Measurements from ENCODE around the gene ERCC4. TPM values are rescaled to one million over a fixed set of nuclear protein-coding genes. Genes with fewer than 3 reads are reported as not detected.

ERCC4 gene
- total RNA-seq, 2 donors from 2014 or later, result 13.1 to 22.6 TPM

DNA sequence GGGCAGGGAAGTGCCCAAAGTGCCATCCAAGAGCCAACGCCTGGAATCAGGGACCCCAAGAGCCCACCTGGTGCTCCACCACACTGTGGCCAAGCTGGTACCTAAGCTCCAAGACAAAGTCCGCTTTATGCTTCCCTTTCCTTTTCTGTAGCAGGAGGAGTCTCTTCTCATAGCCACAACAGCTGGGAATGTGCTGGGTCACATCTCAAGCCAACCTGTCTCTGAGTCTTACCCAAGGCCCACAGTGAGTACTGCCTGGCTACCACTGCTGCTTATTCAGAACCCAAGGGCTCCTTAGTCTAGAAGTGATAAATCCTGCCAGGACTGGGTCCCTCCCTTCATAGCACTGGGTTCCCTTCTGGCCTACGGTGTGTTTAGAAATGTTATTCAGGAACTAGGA lies 49.8 kb downstream of the ERCC4 start:
- Mint-ChIP-seq H3K4me3 (no peak overlapping the region), H3K9me3 (no peaks in the 10 kb centered on the region), H3K36me3 (peaks cover 4% of the 10 kb centered on the region), H3K4me1 (ENCODE audit: low read depth in 2 of 2) (peaks cover 0 to 5% of the 10 kb centered on the region in 2 donors), H3K27me3 (peaks cover 29 to 41% of the 10 kb centered on the region in 2 donors), H3K27ac (no peak overlapping the region)
- DNase-seq (ENCODE audit: low spot score), result no peak
- no peak for ATAC-seq

DNA sequence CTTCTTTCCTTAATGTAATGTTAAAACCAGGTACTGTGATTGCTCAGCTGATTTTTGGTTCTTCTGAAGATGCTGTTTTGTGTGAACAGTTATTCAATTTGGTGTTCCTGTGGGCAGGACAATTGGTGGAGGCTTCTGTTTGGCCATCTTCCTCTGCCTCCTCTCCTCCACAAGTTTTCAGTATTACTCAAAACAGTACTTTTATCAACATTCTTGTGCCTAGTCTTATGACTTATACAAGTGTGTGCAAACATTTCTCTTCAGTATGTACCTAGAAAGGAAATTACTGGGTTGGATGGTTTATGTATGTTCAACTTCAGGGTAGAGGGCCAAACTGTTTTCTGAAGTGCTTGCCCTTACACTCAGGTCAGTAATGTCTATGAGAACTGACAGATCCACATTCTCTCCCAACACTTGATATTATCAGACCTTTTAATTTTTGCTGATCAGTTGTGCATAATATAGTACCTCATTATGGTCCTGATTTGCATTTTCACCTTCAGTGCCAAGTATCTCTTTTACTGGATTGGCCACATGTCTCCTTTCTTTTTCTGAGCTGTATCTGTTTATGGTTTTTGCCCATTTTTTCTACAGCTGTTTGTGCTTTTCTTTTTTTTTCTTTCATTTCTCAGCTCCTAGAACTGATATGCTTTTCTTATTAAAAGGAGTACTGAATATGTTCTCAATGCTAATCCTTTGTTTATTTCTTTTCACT lies 50.9 kb downstream of the ERCC4 start:
- DNase-seq (ENCODE audit: low spot score) (no peak), ATAC-seq (peak in 1 of 2 donors; percentile 33)
- Mint-ChIP-seq H3K4me3 (no peak overlapping the region), H3K9me3 (no peaks in the 10 kb centered on the region), H3K4me1 (ENCODE audit: low read depth in 2 of 2) (peaks cover 0 to 5% of the 10 kb centered on the region in 2 donors), H3K27ac (no peak overlapping the region), H3K36me3 (peaks cover 4% of the 10 kb centered on the region), H3K27me3 (peaks cover 28 to 38% of the 10 kb centered on the region in 2 donors)

GRCh38 chr16:13973321-13974023 lies 53.5 kb downstream of the ERCC4 start:
- Mint-ChIP-seq H3K36me3 (peaks cover 2% of the 10 kb centered on the region), H3K4me1 (ENCODE audit: low read depth in 2 of 2) (peaks cover 0 to 5% of the 10 kb centered on the region in 2 donors), H3K4me3 (no peak overlapping the region), H3K9me3 (no peaks in the 10 kb centered on the region), H3K27me3 (peaks cover 14 to 15% of the 10 kb centered on the region in 2 donors), H3K27ac (no peak overlapping the region)
- no peak for DNase-seq (ENCODE audit: low spot score)
- ATAC-seq, result no peak

DNA sequence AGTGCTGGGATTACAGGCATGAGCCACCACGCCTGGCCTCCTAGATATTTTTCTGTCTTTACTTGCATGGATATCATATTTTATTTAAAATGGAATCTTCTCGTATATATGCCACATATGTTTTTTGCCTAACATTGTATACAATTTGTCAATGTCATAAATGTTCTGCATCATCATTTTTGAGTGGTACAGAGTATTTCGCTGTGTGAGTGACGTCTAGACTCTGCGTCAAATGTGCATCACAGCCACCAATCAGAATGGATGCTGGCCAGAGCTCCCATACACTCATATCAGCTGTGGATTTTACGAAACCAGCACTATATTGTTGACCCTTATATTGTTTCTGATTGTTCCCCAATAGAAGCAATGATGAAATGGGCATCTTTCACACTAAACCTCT lies 57.2 kb downstream of the ERCC4 start:
- Mint-ChIP-seq H3K9me3 (no peaks in the 10 kb centered on the region), H3K27ac (no peak overlapping the region), H3K4me3 (no peak overlapping the region), H3K36me3 (no peaks in the 10 kb centered on the region), H3K27me3 (peaks cover 7 to 8% of the 10 kb centered on the region in 2 donors), H3K4me1 (ENCODE audit: low read depth in 2 of 2) (no peaks in the 10 kb centered on the region)
- ATAC-seq, result no peak
- no peak for DNase-seq (ENCODE audit: low spot score)

DNA sequence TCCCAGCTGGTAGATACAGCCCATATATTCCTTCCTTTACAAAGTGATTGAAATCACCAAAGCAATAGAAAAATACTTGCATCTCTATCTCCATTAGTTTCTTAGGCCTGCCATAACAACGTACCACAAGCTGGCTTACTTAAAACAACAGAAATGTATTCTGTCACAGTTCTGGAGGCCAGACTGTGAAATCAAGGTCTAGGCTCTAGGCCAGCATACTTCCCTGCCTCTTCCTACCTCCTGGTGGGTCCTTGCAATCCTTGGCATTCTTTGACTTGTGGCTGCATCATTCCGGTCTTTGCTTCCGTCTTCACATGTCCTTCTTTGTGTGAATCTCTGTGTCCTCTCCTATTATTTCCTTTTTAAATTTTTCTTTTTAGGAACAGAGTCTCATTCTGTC lies 62.5 kb downstream of the ERCC4 start:
- Mint-ChIP-seq H3K4me3 (no peak overlapping the region), H3K27ac (no peak overlapping the region), H3K9me3 (no peaks in the 10 kb centered on the region), H3K4me1 (ENCODE audit: low read depth in 2 of 2) (no peaks in the 10 kb centered on the region), H3K27me3 (peaks cover 5 to 8% of the 10 kb centered on the region in 2 donors), H3K36me3 (no peaks in the 10 kb centered on the region)
- ATAC-seq (no peak), DNase-seq (ENCODE audit: low spot score) (no peak)

- peaks cover 5 to 8% of the 10 kb centered on the region in 2 donors for H3K27me3 Mint-ChIP-seq
- DNase-seq (ENCODE audit: low spot score), result no peak
- H3K9me3 Mint-ChIP-seq, result no peaks in the 10 kb centered on the region
- ATAC-seq, result no peak
- no peak overlapping the region for H3K4me3 Mint-ChIP-seq
- no peaks in the 10 kb centered on the region for H3K36me3 Mint-ChIP-seq
- no peaks in the 10 kb centered on the region for H3K4me1 Mint-ChIP-seq (ENCODE audit: low read depth in 2 of 2)
- no peak overlapping the region for H3K27ac Mint-ChIP-seq
Observed at GRCh38 chr16:13983625-13984024, 63.7 kb downstream of the ERCC4 start.

GRCh38 chr16:13984794-13985193 lies 64.8 kb downstream of the ERCC4 start:
- no peaks in the 10 kb centered on the region for H3K4me1 Mint-ChIP-seq (ENCODE audit: low read depth in 2 of 2)
- ATAC-seq (no peak), DNase-seq (ENCODE audit: low spot score) (no peak)
- H3K27me3 Mint-ChIP-seq, result peaks cover 5 to 8% of the 10 kb centered on the region in 2 donors
- H3K4me3 Mint-ChIP-seq, result no peak overlapping the region
- H3K27ac Mint-ChIP-seq, result no peak overlapping the region
- H3K9me3 Mint-ChIP-seq, result no peaks in the 10 kb centered on the region
- no peaks in the 10 kb centered on the region for H3K36me3 Mint-ChIP-seq

- no peak overlapping the region for H3K27ac Mint-ChIP-seq
- H3K36me3 Mint-ChIP-seq, result no peaks in the 10 kb centered on the region
- no peak overlapping the region for H3K4me3 Mint-ChIP-seq
- ATAC-seq (no peak), DNase-seq (ENCODE audit: low spot score) (no peak)
- peaks cover 5 to 8% of the 10 kb centered on the region in 2 donors for H3K27me3 Mint-ChIP-seq
- H3K4me1 Mint-ChIP-seq (ENCODE audit: low read depth in 2 of 2), result no peaks in the 10 kb centered on the region
- no peaks in the 10 kb centered on the region for H3K9me3 Mint-ChIP-seq
Observed at GRCh38 chr16:13988038-13988437, 68.1 kb downstream of the ERCC4 start.

- H3K4me1 Mint-ChIP-seq (ENCODE audit: low read depth in 2 of 2), result no peaks in the 10 kb centered on the region
- DNase-seq (ENCODE audit: low spot score) (no peak), ATAC-seq (no peak)
- no peak overlapping the region for H3K4me3 Mint-ChIP-seq
- H3K27me3 Mint-ChIP-seq, result peaks cover 0 to 5% of the 10 kb centered on the region in 2 donors
- no peaks in the 10 kb centered on the region for H3K9me3 Mint-ChIP-seq
- no peaks in the 10 kb centered on the region for H3K36me3 Mint-ChIP-seq
- H3K27ac Mint-ChIP-seq, result no peak overlapping the region
Observed at GRCh38 chr16:13992322-13992721, 72.4 kb downstream of the ERCC4 start.

DNA sequence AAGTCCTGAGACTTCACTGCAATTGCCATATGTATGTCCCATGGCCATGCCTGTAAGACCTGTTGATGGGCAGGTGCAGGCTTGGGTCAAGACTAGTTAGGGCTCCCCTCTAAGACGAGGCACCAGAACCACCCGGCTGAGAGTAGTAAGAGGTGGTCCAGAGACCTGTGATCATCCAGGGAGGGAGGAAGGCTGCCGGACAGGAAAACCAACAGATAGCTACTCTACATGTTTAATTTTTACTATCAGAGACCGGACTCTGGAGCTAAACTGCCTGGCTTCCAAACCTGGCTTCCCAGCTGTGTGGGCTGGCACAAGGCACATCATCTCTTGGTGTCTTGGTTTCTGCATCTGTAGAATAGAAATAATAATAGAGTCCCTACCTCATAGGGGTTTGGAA lies 73.0 kb downstream of the ERCC4 start:
- ATAC-seq (no peak), DNase-seq (ENCODE audit: low spot score) (no peak)
- Mint-ChIP-seq H3K4me3 (no peak overlapping the region), H3K9me3 (no peaks in the 10 kb centered on the region), H3K27ac (no peak overlapping the region), H3K4me1 (ENCODE audit: low read depth in 2 of 2) (no peaks in the 10 kb centered on the region), H3K27me3 (peaks cover 5 to 8% of the 10 kb centered on the region in 2 donors), H3K36me3 (no peaks in the 10 kb centered on the region)

DNA sequence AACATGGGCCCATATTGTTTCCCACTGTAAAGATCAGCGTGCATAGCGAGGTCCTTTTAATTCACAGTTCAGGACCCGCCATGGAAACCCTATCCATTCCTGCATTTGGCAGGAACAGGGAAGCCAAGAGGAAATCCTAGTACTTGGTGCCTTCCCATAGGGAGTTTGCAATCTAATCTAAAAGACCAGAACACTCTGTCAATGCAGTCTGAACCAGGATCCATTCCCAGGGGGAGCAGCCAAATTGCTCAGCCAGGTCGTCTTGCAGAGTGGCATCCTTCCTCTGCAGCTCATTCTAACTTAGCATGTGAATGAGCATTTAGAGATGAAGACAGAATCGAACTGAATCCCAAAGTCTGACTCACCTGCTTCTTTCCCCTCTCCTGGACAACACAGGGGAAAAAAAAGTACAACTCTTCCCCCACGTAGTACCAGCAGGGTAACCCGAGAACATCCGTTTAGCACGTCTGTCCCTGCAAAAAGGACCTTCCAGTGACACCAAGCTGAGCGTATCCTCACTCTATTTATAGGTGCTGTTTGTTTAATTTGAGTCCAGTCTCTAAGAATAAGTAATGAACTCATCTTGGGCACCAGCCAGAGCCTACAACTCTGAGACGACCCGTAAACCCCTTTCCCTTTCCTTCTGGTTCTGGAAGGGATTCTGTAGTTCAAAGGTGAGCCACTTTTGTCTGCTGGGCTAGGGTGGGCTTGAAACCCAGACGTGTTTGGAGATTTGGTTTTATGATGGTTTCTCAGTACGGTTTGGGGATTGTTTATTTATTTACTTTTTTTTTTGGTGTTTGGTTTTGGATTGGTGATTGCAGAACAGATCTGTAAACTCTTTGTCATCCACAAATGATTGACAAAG lies 74.5 kb downstream of the ERCC4 start:
- H3K4me3 Mint-ChIP-seq, result no peak overlapping the region
- no peak overlapping the region for H3K27ac Mint-ChIP-seq
- DNase-seq (ENCODE audit: low spot score) (no peak), ATAC-seq (no peak)
- H3K4me1 Mint-ChIP-seq (ENCODE audit: low read depth in 2 of 2), result no peaks in the 10 kb centered on the region
- no peaks in the 10 kb centered on the region for H3K36me3 Mint-ChIP-seq
- H3K9me3 Mint-ChIP-seq, result no peaks in the 10 kb centered on the region
- peaks cover 12 to 13% of the 10 kb centered on the region in 2 donors for H3K27me3 Mint-ChIP-seq

DNA sequence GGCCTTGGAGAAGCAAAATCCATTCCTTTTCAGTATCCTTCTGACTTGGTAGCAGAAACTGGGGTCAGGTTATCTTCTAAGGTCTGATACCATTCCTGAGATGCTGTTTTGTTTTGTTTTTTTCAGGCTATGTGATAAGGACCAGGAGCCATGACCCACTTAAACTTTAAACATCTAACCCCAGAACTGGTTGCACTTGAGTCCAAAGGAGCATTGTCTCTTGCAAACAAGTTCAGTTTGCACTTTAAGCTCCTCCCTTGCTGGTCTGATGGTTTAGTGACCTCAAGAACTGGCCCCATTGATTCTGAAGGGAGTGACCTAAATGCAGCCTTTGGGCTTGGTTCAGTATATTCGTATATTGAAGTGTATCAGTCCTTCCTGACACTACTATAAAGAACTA lies 75.2 kb downstream of the ERCC4 start:
- DNase-seq (ENCODE audit: low spot score), result no peak
- Mint-ChIP-seq H3K27me3 (peaks cover 12 to 13% of the 10 kb centered on the region in 2 donors), H3K27ac (no peak overlapping the region), H3K9me3 (no peaks in the 10 kb centered on the region), H3K4me3 (no peak overlapping the region), H3K36me3 (no peaks in the 10 kb centered on the region), H3K4me1 (ENCODE audit: low read depth in 2 of 2) (no peaks in the 10 kb centered on the region)
- no peak for ATAC-seq

DNA sequence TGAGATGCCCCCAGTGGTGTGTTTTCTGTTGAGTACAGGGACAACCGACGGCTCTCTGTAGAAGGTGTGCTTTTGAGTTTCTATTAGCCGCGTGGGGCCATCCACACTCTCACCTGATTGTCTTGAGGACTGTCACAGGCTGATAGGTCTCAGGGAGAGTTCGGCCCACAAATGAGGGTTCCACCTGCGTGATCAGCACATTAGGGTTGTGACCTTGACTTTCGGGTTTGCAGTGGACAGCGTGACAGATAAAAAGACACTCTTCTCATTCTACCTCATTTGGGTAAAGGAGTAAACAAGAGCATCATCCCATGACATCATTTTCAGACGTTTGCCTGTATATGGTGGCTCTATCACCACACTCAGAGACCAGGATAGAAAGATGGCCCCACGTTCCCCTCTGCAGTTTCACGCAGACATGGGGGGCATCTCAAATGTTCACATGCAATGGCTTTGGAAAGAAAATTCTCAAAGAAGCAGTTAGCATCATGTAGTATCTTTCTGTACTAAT lies 76.9 kb downstream of the ERCC4 start:
- Mint-ChIP-seq H3K27ac (no peak overlapping the region), H3K27me3 (peaks cover 13 to 19% of the 10 kb centered on the region in 2 donors), H3K4me3 (no peak overlapping the region), H3K4me1 (ENCODE audit: low read depth in 2 of 2) (no peaks in the 10 kb centered on the region), H3K36me3 (no peaks in the 10 kb centered on the region), H3K9me3 (no peaks in the 10 kb centered on the region)
- DNase-seq (ENCODE audit: low spot score) (no peak), ATAC-seq (no peak)

All from natural killer cell treated with Interleukin-12 subunit alpha and Interleukin-12 subunit beta and Interleukin-15 and Interleukin-18, amount 100 ng/mL, for 72 hours (primary cell).